ENCODE measurements around the gene PLPPR3. TPM values are rescaled to one million over a fixed set of nuclear protein-coding genes. Genes with fewer than 3 reads are reported as not detected.
A peak's percentile ranks its signal among the peaks of the same experiment; 100 is the strongest.

Gene PLPPR3
- total and polyA plus RNA-seq, 9 of the 15 experiments (the other 6 are each of a cell fraction or from before 2014, with no cell fraction given) = 0.01 to 48.2 (median 8.6) TPM

DNA sequence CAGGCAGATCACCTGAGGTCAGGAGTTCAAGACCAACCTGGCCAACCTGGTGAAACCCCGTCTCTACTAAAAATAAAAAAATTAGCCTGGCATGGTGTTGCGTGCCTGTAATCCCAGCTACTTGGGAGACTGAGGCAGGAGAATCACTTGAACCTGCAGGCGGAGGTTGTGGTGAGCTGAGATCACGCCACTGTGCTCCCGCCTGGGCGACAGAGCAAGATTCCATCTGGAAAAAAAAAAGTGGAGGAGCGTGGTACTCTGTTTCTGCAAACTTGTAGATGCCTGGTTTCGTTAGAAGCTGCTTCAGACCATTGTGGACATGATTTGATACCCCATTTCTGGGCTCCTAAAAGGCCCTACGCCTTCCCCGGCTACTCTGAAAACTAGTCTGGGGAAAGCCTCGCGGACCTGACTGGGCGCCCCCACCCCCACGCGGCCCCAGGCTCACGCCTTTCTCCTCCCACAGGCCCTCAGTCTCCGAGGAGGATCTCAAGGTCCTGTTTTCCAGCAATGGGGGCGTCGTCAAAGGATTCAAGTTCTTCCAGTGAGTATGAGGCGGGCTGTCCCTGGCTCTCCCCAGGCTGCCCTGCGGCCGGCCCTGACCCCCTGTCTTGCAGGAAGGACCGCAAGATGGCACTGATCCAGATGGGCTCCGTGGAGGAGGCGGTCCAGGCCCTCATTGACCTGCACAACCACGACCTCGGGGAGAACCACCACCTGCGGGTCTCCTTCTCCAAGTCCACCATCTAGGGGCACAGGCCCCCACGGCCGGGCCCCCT lies 11.5 kb downstream of the PLPPR3 start (continued):
- TF ChIP-seq NFRKB (IDR thresholded peaks at IDR 0.05; ENCODE audit: low read depth) = no peak
- no peak for TF ChIP-seq RBM22 (IDR thresholded peaks at IDR 0.05; ENCODE audit: low read depth, low read length, poor library complexity, severe bottlenecking)
- no peak for TF ChIP-seq LEF1 (IDR thresholded peaks at IDR 0.05)
- no peak for TF ChIP-seq ZNF253 (CRISPR knock-in tag; conservative IDR thresholded peaks at IDR 0.05)

DNA sequence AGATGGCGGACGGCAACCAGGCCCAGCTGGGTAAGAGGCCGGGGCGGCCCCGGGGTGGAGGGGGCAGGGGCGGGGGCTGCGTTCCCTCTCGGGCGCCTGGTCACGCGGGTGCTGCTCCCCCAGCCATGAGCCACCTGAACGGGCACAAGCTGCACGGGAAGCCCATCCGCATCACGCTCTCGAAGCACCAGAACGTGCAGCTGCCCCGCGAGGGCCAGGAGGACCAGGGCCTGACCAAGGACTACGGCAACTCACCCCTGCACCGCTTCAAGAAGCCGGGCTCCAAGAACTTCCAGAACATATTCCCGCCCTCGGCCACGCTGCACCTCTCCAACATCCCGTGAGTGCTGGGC lies 13.4 kb downstream of the PLPPR3 start:
- POLR2A ChIA-PET = interaction anchor here (1.1 to 2.0 kb wide), 2 partner anchors 9 to 11 kb away, joined by 6 to 9 read pairs; partner anchors contain the start of gene PTBP1
- Histone ChIP-seq H3K9me1 (ENCODE audit: control insufficient read depth, insufficient read depth, low read length) (no peaks in the 10 kb centered on the region), H3K4me1 (replicated peaks in 1 of 2; ENCODE audit: control insufficient read depth in 2 of 2, insufficient read depth in 2 of 2, low read length in 2 of 2) (peaks cover 0 to 46% of the 10 kb centered on the region in 2 experiments; a peak in 1 of 5 replicates), H4K20me1 (replicated peaks; ENCODE audit: control insufficient read depth, insufficient read depth, low read length) (peaks cover 12% of the 10 kb centered on the region; the same call in 1 of the 2 replicates), H3K4me3 (no peak overlapping the region), H3K27me3 (ENCODE audit: control insufficient read depth in 2 of 2, insufficient read depth in 2 of 2, low read length in 2 of 2) (no peaks in the 10 kb centered on the region), H3K9me3 (replicated peaks; ENCODE audit: control insufficient read depth, insufficient read depth, low read depth, low read length) (peaks cover 3% of the 10 kb centered on the region), H3K4me2 (ENCODE audit: insufficient read depth, low read length) (no peak overlapping the region), H3K9ac (ENCODE audit: insufficient read depth in 1 of 2, low read depth in 2 of 2, low read length in 2 of 2) (no peak overlapping the region), H2AFZ (ENCODE audit: low read depth, low read length) (no peak overlapping the region), H3K36me3 (ENCODE audit: control insufficient read depth, insufficient read depth, low read length) (peaks cover 94% of the 10 kb centered on the region), H3K27ac (ENCODE audit: extremely low read depth, low read depth, low read length) (no peak overlapping the region), H3K79me2 (ENCODE audit: control insufficient read depth, insufficient read depth, low read length) (peaks cover 57% of the 10 kb centered on the region)
- BruUV-seq (replicated peaks) = no TSS peak
- TF ChIP-seq, protein P1, sequence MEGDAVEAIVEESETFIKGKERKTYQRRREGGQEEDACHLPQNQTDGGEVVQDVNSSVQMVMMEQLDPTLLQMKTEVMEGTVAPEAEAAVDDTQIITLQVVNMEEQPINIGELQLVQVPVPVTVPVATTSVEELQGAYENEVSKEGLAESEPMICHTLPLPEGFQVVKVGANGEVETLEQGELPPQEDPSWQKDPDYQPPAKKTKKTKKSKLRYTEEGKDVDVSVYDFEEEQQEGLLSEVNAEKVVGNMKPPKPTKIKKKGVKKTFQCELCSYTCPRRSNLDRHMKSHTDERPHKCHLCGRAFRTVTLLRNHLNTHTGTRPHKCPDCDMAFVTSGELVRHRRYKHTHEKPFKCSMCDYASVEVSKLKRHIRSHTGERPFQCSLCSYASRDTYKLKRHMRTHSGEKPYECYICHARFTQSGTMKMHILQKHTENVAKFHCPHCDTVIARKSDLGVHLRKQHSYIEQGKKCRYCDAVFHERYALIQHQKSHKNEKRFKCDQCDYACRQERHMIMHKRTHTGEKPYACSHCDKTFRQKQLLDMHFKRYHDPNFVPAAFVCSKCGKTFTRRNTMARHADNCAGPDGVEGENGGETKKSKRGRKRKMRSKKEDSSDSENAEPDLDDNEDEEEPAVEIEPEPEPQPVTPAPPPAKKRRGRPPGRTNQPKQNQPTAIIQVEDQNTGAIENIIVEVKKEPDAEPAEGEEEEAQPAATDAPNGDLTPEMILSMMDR (IDR thresholded peaks at IDR 0.05 in 2 of 3, conservative IDR thresholded peaks at IDR 0.05 in 1 of 3; ENCODE audit: insufficient read depth in 2 of 3, low read depth in 1 of 3, low read length in 3 of 3) = no peak
- TF ChIP-seq POLR2A (conservative IDR thresholded peaks at IDR 0.05) = 0 out of 2 replicates have a peak, but pooled peaks have one; percentile 6
- TF ChIP-seq POLR2G (IDR thresholded peaks at IDR 0.05; ENCODE audit: low read depth, low read length) = peak; percentile 74
- peak; percentile 43; the same call in 1 of the 2 replicates for TF ChIP-seq POLR2AphosphoS5 (IDR thresholded peaks at IDR 0.05; ENCODE audit: control insufficient read depth, insufficient read depth, low read depth, low read length)
- TF ChIP-seq RBM22 (IDR thresholded peaks at IDR 0.05; ENCODE audit: low read depth, low read length, poor library complexity, severe bottlenecking) = peak; percentile 80
- TF ChIP-seq, protein P2, sequence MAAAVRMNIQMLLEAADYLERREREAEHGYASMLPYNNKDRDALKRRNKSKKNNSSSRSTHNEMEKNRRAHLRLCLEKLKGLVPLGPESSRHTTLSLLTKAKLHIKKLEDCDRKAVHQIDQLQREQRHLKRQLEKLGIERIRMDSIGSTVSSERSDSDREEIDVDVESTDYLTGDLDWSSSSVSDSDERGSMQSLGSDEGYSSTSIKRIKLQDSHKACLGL (CRISPR knock-in tag; IDR thresholded peaks at IDR 0.05; ENCODE audit: borderline replicate concordance, poor library complexity, severe bottlenecking) = no peak
- peak; percentile 49 for TF ChIP-seq RBFOX2 (IDR thresholded peaks at IDR 0.05; ENCODE audit: low read depth, low read length)
- ATAC-seq (no peak), FAIRE-seq (no peak), DNase-seq (ENCODE audit: extremely low read depth in 1 of 4, low spot score in 3 of 4) (peak in 1 of 4 experiments; percentile 32)
- CTCF ChIA-PET (ENCODE audit: low intra/inter-chr PET ratio) = no interaction called here
- in situ Hi-C loops (cut with MboI) (no loop called here), intact Hi-C loops (cut with micrococcal nuclease) (no loop called here)
- WGBS (ENCODE audit: insufficient coverage, low coverage, missing lambda C conversion rate) = 98% methylated on average over 8 of the region's 26 CpGs

All from K562 (cell line).